Measurements from ENCODE around the gene CRELD2. TPM values are rescaled to one million over a fixed set of nuclear protein-coding genes. Genes with fewer than 3 reads are reported as not detected.

The CRELD2 gene
- total RNA-seq, 6 experiments from 2014 or later: 67.9 to 86.8 (median 78.5) TPM

- DNase-seq: no peak
- H3K27me3 Mint-ChIP-seq (ENCODE audit: insufficient read depth): peaks cover 6% of the 10 kb centered on the region; the same call in 1 of the 2 replicates
- H3K4me1 Mint-ChIP-seq (ENCODE audit: low read depth): no peaks in the 10 kb centered on the region
- H3K4me3 Mint-ChIP-seq: no peak overlapping the region
- no peak overlapping the region for H3K27ac Mint-ChIP-seq
- H3K9me3 Mint-ChIP-seq: no peaks in the 10 kb centered on the region
- no peak for TF ChIP-seq CTCF (IDR thresholded peaks at IDR 0.05)
- peaks cover 29% of the 10 kb centered on the region for H3K36me3 Mint-ChIP-seq (ENCODE audit: low read depth)
Measured at GRCh38 chr22:49903322-49904039, 15.0 kb upstream of the CRELD2 start.

GRCh38 chr22:49904040-49904369 is 14.4 kb upstream of the CRELD2 start:
- DNase-seq: no peak
- Mint-ChIP-seq H3K9me3 (no peaks in the 10 kb centered on the region), H3K27ac (no peak overlapping the region), H3K4me3 (no peak overlapping the region), H3K27me3 (ENCODE audit: insufficient read depth) (peaks cover 6% of the 10 kb centered on the region; the same call in 1 of the 2 replicates), H3K4me1 (ENCODE audit: low read depth) (no peaks in the 10 kb centered on the region), H3K36me3 (ENCODE audit: low read depth) (peaks cover 29% of the 10 kb centered on the region)
- no peak for TF ChIP-seq CTCF (IDR thresholded peaks at IDR 0.05)

- no peak for DNase-seq
- Mint-ChIP-seq H3K27me3 (ENCODE audit: insufficient read depth) (peaks cover 6% of the 10 kb centered on the region; the same call in 1 of the 2 replicates), H3K36me3 (ENCODE audit: low read depth) (peaks cover 21% of the 10 kb centered on the region), H3K4me3 (no peak overlapping the region), H3K9me3 (no peaks in the 10 kb centered on the region), H3K27ac (no peak overlapping the region), H3K4me1 (ENCODE audit: low read depth) (no peaks in the 10 kb centered on the region)
- no peak for TF ChIP-seq CTCF (IDR thresholded peaks at IDR 0.05)
Measured at GRCh38 chr22:49905465-49905864, 13.0 kb upstream of the CRELD2 start.

- Mint-ChIP-seq H3K4me3 (no peak overlapping the region), H3K36me3 (ENCODE audit: low read depth) (peaks cover 15% of the 10 kb centered on the region), H3K27ac (no peak overlapping the region), H3K27me3 (ENCODE audit: insufficient read depth) (peaks cover 6% of the 10 kb centered on the region; the same call in 1 of the 2 replicates), H3K9me3 (no peaks in the 10 kb centered on the region), H3K4me1 (ENCODE audit: low read depth) (no peaks in the 10 kb centered on the region)
- no peak for TF ChIP-seq CTCF (IDR thresholded peaks at IDR 0.05)
- DNase-seq: no peak
Measured at GRCh38 chr22:49906071-49906798, 12.2 kb upstream of the CRELD2 start.

- H3K9me3 Mint-ChIP-seq: no peaks in the 10 kb centered on the region
- H3K4me1 Mint-ChIP-seq (ENCODE audit: low read depth): no peaks in the 10 kb centered on the region
- H3K27me3 Mint-ChIP-seq (ENCODE audit: insufficient read depth): peaks cover 6% of the 10 kb centered on the region; the same call in 1 of the 2 replicates
- no peak overlapping the region for H3K27ac Mint-ChIP-seq
- H3K4me3 Mint-ChIP-seq: no peak overlapping the region
- no peak for DNase-seq
- no peak for TF ChIP-seq CTCF (IDR thresholded peaks at IDR 0.05)
- peaks cover 9% of the 10 kb centered on the region for H3K36me3 Mint-ChIP-seq (ENCODE audit: low read depth)
Measured at GRCh38 chr22:49906799-49907290, 11.6 kb upstream of the CRELD2 start.

Data from HFFc6 (cell line).